Caco-2 (cell line): ENCODE data around the gene RMRP. TPM values are rescaled to one million over a fixed set of nuclear protein-coding genes. Genes with fewer than 3 reads are reported as not detected.

Experiments
- BruUV-seq: library from RNA; stranded (reverse); fragments of 400-500 nt; replicated peaks from 2 replicates; lab custom pipeline; 2021; lab: Mats Ljungman, UMichigan
- CTCF ChIA-PET: fragments of 300-600 bp; sonication (Branson Sonifier 250); formaldehyde crosslinking; loops from one replicate; lab custom pipeline; 2022; ENCODE audit warnings: antibody characterized with exemption; lab: Charles Lee
- POLR2A ChIA-PET: fragments of 300-600 bp; sonication (Branson Sonifier 250); formaldehyde crosslinking; loops from one replicate; lab custom pipeline; 2022; ENCODE audit warnings: antibody characterized with exemption; lab: Charles Lee
- DNase-seq, 2 experiments: peaks; one replicate each; pipeline versions ENCODE4 v3.0.0 to v3.0.0-alpha.2; 2020 to 2022
- H3K27me3 ChIP-seq: replicated peaks from 2 replicates; pipeline ENCODE4 v1.6.0; 2011; ENCODE audit warnings: low read length; ENCODE audit not compliant: control insufficient read depth, insufficient read depth
- H3K36me3 ChIP-seq: 2 replicates; pipeline ENCODE4 v1.5.1; 2011; ENCODE audit warnings: low read length; ENCODE audit not compliant: control insufficient read depth, insufficient read depth
- H3K4me1 ChIP-seq: fragments of 250-450 bp; sonication (Bioruptor Pico); 2 replicates; pipeline ENCODE4 v1.5.1; 2020; ENCODE audit warnings: mild to moderate bottlenecking
- H3K4me3 ChIP-seq: 2 replicates; pipeline ENCODE4 v1.5.1; 2011; ENCODE audit warnings: low read depth, mild to moderate bottlenecking, control low read depth, low read length
- H3K9me3 ChIP-seq: fragments of 250-450 bp; sonication (Bioruptor Pico); 2 replicates; pipeline ENCODE4 v1.5.1; 2020; ENCODE audit warnings: mild to moderate bottlenecking, moderate library complexity
- H3K27ac Mint-ChIP-seq: one replicate; pipeline ENCODE4 v1.8.0; 2022; ENCODE audit warnings: mixed read lengths; ENCODE audit not compliant: unreplicated experiment
- H3K27me3 Mint-ChIP-seq: one replicate; pipeline ENCODE4 v1.8.0; 2022; ENCODE audit warnings: mixed read lengths; ENCODE audit not compliant: insufficient read depth, unreplicated experiment
- H3K36me3 Mint-ChIP-seq: one replicate; pipeline ENCODE4 v1.8.0; 2022; ENCODE audit warnings: mild to moderate bottlenecking, mixed read lengths; ENCODE audit not compliant: insufficient read depth, unreplicated experiment
- H3K4me1 Mint-ChIP-seq: one replicate; pipeline ENCODE4 v1.8.0; 2022; ENCODE audit warnings: low read depth, mixed read lengths; ENCODE audit not compliant: unreplicated experiment
- H3K4me3 Mint-ChIP-seq: one replicate; pipeline ENCODE4 v1.8.0; 2022; ENCODE audit warnings: mild to moderate bottlenecking, moderate library complexity, mixed read lengths; ENCODE audit not compliant: unreplicated experiment
- H3K9me3 Mint-ChIP-seq: one replicate; pipeline ENCODE4 v1.8.0; 2022; ENCODE audit warnings: mixed read lengths; ENCODE audit not compliant: unreplicated experiment
- CTCF ChIP-seq, 2 experiments: fragments of 200-600 bp in 1 of 2; IDR thresholded peaks; 1 replicate in 1 of 2; 2 replicates in 1 of 2; pipeline versions ENCODE4 v1.5.1 to v1.8.0; 2011 to 2022; ENCODE audit warnings: antibody characterized with exemption in 1 of 2, control low read depth in 1 of 2, inconsistent platforms in 1 of 2, low read depth in 1 of 2, low read length in 1 of 2, mild to moderate bottlenecking in 1 of 2, moderate library complexity in 1 of 2; ENCODE audit not compliant: insufficient read depth in 1 of 2, severe bottlenecking in 1 of 2, unreplicated experiment in 1 of 2
- intact Hi-C: fragments of 100-400 bp; cut with micrococcal nuclease; formaldehyde crosslinking; loops from one replicate; pipeline ENCODE4 v1.10.0; 2022; ENCODE audit not compliant: unreplicated experiment
- total RNA-seq: library from RNA; stranded (reverse); gene quantifications from 2 replicates; pipeline ENCODE4 v1.2.3, GENCODE V29; 2022

RMRP gene
- total RNA-seq, 1 experiment from 2014 or later = 10,161 TPM

- DNase-seq = no peak
- Mint-ChIP-seq H3K36me3 (peaks cover 29% of the 10 kb centered on the region), H3K27ac (no peak overlapping the region), H3K4me3 (no peak overlapping the region), H3K27me3 (no peaks in the 10 kb centered on the region), H3K9me3 (peaks cover 12% of the 10 kb centered on the region), H3K4me1 (peaks cover 29% of the 10 kb centered on the region)
- intact Hi-C loops = no loop called here
- no peaks in the 10 kb centered on the region for H3K27me3 ChIP-seq
- H3K36me3 ChIP-seq = no peaks in the 10 kb centered on the region
- no peaks in the 10 kb centered on the region for H3K9me3 ChIP-seq
- no TSS peak for BruUV-seq
- ChIA-PET CTCF (interaction anchor here (2.1 to 3.7 kb wide), 2 partner anchors 30 to 66 kb away, joined by 6 to 35 read pairs; partner anchors contain the start of genes CREB3 and TLN1), POLR2A (interaction anchor here (1.1 to 2.0 kb wide), 3 partner anchors 25 to 62 kb away, joined by 3 to 5 read pairs (median 5); no protein-coding TSS in a partner anchor)
- peaks cover 34% of the 10 kb centered on the region for H3K4me1 ChIP-seq
- TF ChIP-seq CTCF (IDR thresholded peaks at IDR 0.05; ENCODE audit: insufficient read depth in 1 of 2, low read depth in 1 of 2, low read length in 1 of 2, severe bottlenecking in 1 of 2, unreplicated experiment in 1 of 2) = no peak
- H3K4me3 ChIP-seq = no peak overlapping the region
Observed at GRCh38 chr9:35666045-35666444, 8.2 kb upstream of the RMRP start.

GRCh38 chr9:35665471-35665818, 7.6 kb upstream of the RMRP start:
- no peaks in the 10 kb centered on the region for H3K27me3 ChIP-seq
- no peaks in the 10 kb centered on the region for H3K27me3 Mint-ChIP-seq
- ChIA-PET POLR2A (interaction anchor here (0.6 to 2.0 kb wide), 10 partner anchors 25 to 503 kb away, joined by 3 to 19 read pairs (median 4); partner anchors contain the start of genes CREB3 and TLN1), CTCF (interaction anchor here (0.6 to 3.7 kb wide), 6 partner anchors 19 to 125 kb away, joined by 3 to 35 read pairs (median 6); partner anchors contain the start of genes CREB3 and TLN1)
- no TSS peak for BruUV-seq
- peak overlapping the region; percentile 73 for H3K4me3 ChIP-seq
- H3K4me1 ChIP-seq = peaks cover 34% of the 10 kb centered on the region
- H3K4me1 Mint-ChIP-seq = peaks cover 29% of the 10 kb centered on the region
- H3K9me3 ChIP-seq = no peaks in the 10 kb centered on the region
- H3K36me3 Mint-ChIP-seq = peaks cover 35% of the 10 kb centered on the region
- H3K36me3 ChIP-seq = no peaks in the 10 kb centered on the region
- peak overlapping the region; percentile 83 for H3K4me3 Mint-ChIP-seq
- no peak for DNase-seq
- intact Hi-C loops = no loop called here
- no peak for TF ChIP-seq CTCF (IDR thresholded peaks at IDR 0.05; ENCODE audit: insufficient read depth in 1 of 2, low read depth in 1 of 2, low read length in 1 of 2, severe bottlenecking in 1 of 2, unreplicated experiment in 1 of 2)
- H3K9me3 Mint-ChIP-seq = peaks cover 12% of the 10 kb centered on the region
- peak overlapping the region; percentile 89 for H3K27ac Mint-ChIP-seq

GRCh38 chr9:35664531-35665470, 7.0 kb upstream of the RMRP start, which contains the start of gene ARHGEF39:
TSS of gene ARHGEF39 (minus strand) at chr9:35665195. CDS start at chr9:35665169, 26 bp downstream.
- Mint-ChIP-seq H3K4me1 (peaks cover 29% of the 10 kb centered on the region), H3K27me3 (no peaks in the 10 kb centered on the region), H3K27ac (peak within 1 kb of the TSS; percentile 89), H3K36me3 (peaks cover 40% of the 10 kb centered on the region), H3K9me3 (peaks cover 12% of the 10 kb centered on the region), H3K4me3 (peak within 1 kb of the TSS; percentile 83)
- peak in 1 of 2 experiments; percentile 57 for TF ChIP-seq CTCF (IDR thresholded peaks at IDR 0.05; ENCODE audit: insufficient read depth in 1 of 2, low read depth in 1 of 2, low read length in 1 of 2, severe bottlenecking in 1 of 2, unreplicated experiment in 1 of 2)
- no peaks in the 10 kb centered on the region for H3K36me3 ChIP-seq
- no peaks in the 10 kb centered on the region for H3K27me3 ChIP-seq
- H3K4me3 ChIP-seq = peak within 1 kb of the TSS; percentile 73
- H3K4me1 ChIP-seq = peaks cover 27% of the 10 kb centered on the region
- ChIA-PET POLR2A (interaction anchor here (0.5 to 2.0 kb wide), 14 partner anchors 10 to 503 kb away, joined by 3 to 19 read pairs (median 4); partner anchors contain the start of genes CREB3 and TLN1), CTCF (interaction anchor here (0.6 to 3.7 kb wide), 9 partner anchors 19 to 125 kb away, joined by 3 to 35 read pairs (median 4); partner anchors contain the start of genes CREB3 and TLN1)
- BruUV-seq = TSS peak; percentile 39
- no peaks in the 10 kb centered on the region for H3K9me3 ChIP-seq
- intact Hi-C loops = no loop called here
- DNase-seq = peak; percentile 86 to 92
